Epithelial cell of esophagus (primary cell): ENCODE results near the gene PKP2.
A peak's percentile ranks its signal among the peaks of the same experiment; 100 is the strongest.

Source experiments
- DNase-seq: peaks from one replicate; pipeline ENCODE4 v3.0.0; 2010; ENCODE audit warnings: low read depth
- H3K4me3 ChIP-seq: 2 replicates; pipeline ENCODE4 v1.5.1; 2011; ENCODE audit warnings: mild to moderate bottlenecking, low read length, control low read depth
- TF ChIP-seq, protein P1 (sequence below): IDR thresholded peaks from 2 replicates; pipeline ENCODE4 v1.5.1; 2011; ENCODE audit warnings: low read depth, mild to moderate bottlenecking, low read length, control low read depth, inconsistent platforms; ENCODE audit not compliant: insufficient read depth; ENCODE audit errors: missing control alignments

Gene PKP2

DNA sequence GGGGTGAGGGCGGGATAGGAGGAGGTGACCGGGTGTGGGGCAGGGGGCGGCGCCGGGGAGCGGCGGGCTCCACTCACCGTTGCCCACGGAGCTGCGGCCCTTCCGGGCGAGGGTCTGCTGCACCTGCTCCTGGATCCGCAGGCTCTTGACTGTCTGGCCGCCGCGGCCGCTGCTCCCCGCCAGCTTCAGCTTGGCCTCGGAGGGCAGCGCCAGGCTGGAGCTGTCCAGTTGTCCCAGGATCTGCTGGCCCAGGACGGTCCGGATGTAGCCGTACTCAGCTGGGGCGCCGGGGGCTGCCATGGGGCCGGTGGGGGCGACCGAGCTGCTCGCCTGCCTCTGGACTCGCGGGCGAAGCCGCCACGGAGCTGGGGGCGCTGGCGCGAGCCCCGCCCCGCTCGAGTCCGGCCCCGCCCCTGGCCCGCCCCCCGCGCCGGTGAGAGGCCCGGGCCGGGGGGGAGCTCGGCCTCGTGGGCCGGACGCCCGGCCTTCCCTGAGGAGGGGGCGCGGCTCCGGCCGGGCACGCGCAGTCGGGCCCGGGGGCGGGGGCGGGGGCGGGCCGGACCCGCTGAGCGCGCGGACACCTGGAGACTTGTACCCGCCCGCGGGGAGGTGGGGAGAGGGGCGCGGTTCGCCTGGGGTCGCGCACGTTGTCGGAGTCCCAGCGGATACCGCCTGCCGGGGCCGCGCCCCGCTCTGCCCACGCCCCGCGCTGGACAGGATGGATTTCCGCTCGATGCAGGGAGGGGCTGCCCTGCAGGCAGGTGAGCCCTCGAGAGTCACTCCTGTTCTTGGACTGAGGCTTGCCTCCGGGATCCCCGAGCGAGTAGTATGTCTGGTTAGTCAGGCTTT, at the start of gene PKP2:
PKP2 (minus strand) TSS at position 346 of the 849 bp plus-strand sequence; CDS start at position 300, 46 bp downstream.
- TF ChIP-seq, protein P1, sequence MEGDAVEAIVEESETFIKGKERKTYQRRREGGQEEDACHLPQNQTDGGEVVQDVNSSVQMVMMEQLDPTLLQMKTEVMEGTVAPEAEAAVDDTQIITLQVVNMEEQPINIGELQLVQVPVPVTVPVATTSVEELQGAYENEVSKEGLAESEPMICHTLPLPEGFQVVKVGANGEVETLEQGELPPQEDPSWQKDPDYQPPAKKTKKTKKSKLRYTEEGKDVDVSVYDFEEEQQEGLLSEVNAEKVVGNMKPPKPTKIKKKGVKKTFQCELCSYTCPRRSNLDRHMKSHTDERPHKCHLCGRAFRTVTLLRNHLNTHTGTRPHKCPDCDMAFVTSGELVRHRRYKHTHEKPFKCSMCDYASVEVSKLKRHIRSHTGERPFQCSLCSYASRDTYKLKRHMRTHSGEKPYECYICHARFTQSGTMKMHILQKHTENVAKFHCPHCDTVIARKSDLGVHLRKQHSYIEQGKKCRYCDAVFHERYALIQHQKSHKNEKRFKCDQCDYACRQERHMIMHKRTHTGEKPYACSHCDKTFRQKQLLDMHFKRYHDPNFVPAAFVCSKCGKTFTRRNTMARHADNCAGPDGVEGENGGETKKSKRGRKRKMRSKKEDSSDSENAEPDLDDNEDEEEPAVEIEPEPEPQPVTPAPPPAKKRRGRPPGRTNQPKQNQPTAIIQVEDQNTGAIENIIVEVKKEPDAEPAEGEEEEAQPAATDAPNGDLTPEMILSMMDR = no peak
- peak within 1 kb of the TSS; percentile 63 for H3K4me3 ChIP-seq
- DNase-seq = peak; percentile 95

DNA sequence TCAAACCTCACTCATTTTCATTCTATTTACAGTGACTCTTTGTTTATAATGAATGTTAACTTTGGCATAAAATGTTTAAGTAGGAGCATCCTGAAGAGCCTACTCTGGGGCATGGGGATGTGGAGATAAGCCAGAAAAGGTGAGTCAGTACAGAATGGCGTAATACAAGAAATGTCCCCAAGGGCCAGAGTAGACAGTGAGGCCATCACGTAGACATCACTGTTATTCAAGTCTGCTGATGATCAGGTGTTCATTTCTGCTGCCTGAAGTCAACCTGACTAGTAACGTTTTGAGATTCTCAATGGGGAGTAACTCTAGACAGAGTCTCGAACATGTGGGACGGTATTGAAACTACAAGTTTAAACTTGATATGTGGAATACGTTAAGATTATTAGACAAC, 47.6 kb upstream of the PKP2 start:
- H3K4me3 ChIP-seq = no peak overlapping the region
- TF ChIP-seq, protein P1 = no peak
- peak; percentile 83 for DNase-seq

DNA sequence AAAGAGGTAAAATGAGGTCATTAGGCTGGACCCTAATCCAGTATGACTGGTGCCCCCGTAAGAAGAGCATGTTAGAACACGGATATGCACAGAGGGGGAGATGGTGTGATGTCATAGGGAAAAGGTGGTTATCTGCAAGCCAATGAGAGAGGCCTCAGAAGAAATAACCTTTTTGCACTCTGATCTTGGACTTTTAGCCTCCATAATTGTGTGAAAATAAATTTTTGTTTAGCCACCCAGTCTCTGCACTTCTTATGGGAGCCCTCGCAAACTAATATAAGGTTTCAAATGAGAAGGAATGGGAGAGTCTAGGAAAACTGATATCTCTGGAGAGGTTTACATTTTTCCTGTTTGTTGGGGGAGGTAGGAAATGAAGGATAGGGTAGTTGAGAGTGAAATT, 43.2 kb upstream of the PKP2 start:
- DNase-seq = no peak
- TF ChIP-seq, protein P1 = no peak
- no peak overlapping the region for H3K4me3 ChIP-seq

DNA sequence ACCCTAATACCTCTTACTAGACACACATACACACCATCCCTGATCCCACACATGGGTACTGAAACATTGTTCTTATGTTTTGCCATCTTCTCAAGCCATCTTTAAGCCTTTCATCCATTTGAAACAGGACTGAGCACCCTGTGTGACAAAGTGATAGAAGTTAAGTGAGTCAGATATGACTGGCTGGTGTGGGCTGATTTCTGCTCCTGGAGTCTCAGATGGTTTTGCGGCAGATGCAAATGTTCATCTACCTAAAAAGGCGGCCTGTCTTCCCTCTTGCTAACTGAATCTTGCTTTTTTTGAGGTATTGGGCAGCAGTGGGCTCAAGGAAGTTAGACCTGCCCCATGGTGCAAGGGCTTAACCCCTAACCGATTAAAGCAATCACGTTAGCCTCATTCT, 30.4 kb upstream of the PKP2 start:
- no peak overlapping the region for H3K4me3 ChIP-seq
- peak; percentile 23 for DNase-seq
- TF ChIP-seq, protein P1 = no peak

DNA sequence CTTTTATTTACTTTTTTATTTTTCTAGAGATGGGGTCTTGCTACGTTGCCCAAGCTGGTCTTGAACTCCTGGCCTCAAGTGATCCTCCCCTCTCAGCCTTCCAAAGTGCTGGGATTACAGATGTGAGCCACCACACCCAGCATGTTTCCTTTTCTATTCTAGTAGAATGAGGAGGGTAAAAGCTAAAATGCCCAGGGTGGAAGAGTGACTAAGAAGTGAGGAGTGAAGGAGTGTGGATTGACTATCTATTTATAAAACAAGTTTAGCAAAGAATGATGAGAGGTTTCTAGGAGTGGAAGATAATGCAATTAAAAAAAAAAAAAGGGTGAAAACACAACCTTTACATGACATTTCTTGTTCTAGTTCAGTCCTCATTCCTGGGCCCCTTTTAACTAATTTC, 29.8 kb upstream of the PKP2 start:
- TF ChIP-seq, protein P1 = no peak

DNA sequence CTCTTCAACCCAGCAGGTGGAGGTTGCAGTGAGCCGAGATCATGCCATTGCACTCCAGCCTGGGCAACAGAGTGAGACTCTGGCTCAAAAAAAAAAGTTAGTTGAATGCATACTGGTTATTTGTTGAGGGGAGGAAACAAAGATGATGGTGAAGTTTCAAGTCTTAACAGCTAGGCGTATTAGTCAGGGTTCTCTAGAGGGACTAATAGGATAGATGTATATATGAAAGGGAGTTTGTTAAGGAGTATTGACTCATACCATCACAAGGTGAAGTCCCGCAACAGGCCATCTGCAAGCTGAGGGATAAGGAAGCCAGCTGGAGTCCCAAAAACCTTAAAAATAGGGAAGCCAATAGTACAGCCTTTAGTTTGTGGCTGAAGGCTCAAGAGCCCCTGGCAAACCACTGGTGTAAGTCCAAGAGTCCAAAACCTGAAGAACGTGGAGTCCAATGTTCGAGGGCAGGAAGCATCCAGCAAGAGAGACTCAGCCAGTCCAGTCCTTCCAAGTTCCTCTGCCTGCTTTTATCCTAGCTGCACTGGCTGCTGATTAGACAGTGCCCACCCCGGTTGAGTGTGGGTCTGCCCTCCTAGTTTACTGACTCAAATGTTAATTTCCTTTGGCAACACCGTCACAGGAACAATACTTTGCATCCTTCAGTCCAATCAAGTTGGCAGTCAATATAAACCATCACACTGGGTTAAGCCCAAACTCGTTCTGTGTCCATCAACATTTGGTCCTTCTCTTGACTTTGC, 26.1 kb upstream of the PKP2 start:
- no peak overlapping the region for H3K4me3 ChIP-seq
- TF ChIP-seq, protein P1 = no peak
- peak; percentile 71 for DNase-seq

More for the DNA sequence above, 29.8 kb upstream of the PKP2 start:
- no peak overlapping the region for H3K4me3 ChIP-seq
- DNase-seq = peak; percentile 51
